Measurements from ENCODE around the gene COMMD4. TPM values are rescaled to one million over a fixed set of nuclear protein-coding genes. Genes with fewer than 3 reads are reported as not detected.
A peak's percentile ranks its signal among the peaks of the same experiment; 100 is the strongest.
"Not testable (repeated sequence)": the region's sequence is repeated elsewhere in the genome, so short reads cannot be mapped to it uniquely, and the experiment has no call there.

The COMMD4 gene
- total and polyA plus RNA-seq, 8 donors, result 38.5 to 183 (median 89.9) TPM

DNA sequence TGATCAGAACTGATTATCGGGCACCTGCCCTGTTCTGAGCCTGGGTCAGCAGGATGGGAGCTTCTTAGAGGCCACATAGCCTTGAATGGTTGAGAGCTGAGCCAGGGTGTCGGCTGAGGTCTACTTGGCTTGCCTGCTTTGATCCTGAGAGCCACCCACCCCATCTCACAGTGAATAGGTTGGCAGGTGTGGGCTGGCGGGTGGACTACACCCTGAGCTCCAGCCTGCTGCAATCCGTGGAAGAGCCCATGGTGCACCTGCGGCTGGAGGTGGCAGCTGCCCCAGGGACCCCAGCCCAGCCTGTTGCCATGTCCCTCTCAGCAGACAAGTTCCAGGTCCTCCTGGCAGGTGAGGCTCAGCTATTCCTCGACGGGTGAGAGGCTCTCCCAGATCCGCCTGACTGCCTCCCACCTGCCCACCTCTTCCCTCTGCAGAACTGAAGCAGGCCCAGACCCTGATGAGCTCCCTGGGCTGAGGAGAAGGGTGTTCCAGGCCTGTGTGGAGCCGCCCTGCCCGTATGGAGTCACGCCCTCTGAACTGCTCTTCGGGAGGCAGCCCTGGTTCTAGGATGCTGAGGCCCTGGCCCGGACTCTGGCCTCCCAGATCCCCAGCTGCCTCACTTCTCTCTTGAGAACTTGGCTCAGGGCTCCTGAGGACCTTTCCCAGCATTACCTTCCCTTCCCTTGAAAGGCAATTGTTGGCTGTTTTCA is 3.8 kb downstream of the COMMD4 start:
- TF ChIP-seq POLR2A (IDR thresholded peaks at IDR 0.05) (no peak), EP300 (IDR thresholded peaks at IDR 0.05) (no peak), POLR2AphosphoS5 (IDR thresholded peaks at IDR 0.05) (no peak)
- TF ChIP-seq, protein P1, sequence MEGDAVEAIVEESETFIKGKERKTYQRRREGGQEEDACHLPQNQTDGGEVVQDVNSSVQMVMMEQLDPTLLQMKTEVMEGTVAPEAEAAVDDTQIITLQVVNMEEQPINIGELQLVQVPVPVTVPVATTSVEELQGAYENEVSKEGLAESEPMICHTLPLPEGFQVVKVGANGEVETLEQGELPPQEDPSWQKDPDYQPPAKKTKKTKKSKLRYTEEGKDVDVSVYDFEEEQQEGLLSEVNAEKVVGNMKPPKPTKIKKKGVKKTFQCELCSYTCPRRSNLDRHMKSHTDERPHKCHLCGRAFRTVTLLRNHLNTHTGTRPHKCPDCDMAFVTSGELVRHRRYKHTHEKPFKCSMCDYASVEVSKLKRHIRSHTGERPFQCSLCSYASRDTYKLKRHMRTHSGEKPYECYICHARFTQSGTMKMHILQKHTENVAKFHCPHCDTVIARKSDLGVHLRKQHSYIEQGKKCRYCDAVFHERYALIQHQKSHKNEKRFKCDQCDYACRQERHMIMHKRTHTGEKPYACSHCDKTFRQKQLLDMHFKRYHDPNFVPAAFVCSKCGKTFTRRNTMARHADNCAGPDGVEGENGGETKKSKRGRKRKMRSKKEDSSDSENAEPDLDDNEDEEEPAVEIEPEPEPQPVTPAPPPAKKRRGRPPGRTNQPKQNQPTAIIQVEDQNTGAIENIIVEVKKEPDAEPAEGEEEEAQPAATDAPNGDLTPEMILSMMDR (IDR thresholded peaks at IDR 0.05), result no peak
- Histone ChIP-seq H3K27me3 (no peaks in the 10 kb centered on the region), H3K9me3 (no peaks in the 10 kb centered on the region), H3K4me1 (peaks cover 17 to 40% (median 25%) of the 10 kb centered on the region in 4 donors), H3K27ac (no peak overlapping the region), H3K4me3 (no peak overlapping the region), H3K36me3 (peaks cover 4 to 33% (median 29%) of the 10 kb centered on the region in 4 donors)
- intact Hi-C loops (cut with DNase I; ENCODE audit: low total_unique reads), result no loop called here
- no peak for DNase-seq
- WGBS, 5 donors, result 89 to 96% (median 92%) methylated on average over 10 to 13 of the region's 13 CpGs

DNA sequence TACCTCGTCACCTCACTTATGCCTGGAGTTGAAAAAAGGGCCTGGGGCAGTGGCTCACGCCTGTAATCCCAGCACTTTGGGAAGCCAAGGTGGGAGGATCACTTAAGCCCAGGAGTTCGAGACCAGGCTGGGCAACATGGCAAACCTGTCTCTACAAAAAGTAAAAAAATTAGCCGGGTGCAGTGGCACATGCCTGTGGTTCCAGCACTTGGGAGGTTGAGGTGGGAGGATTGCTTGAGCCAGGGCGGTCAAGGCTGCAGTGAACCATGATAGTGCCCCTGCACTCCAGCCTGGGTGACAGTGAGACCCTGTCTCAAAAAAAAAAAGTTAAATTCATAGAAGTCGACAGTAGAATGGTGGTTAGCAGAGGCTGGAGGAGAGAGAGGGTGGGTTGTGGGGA is 6.4 kb downstream of the COMMD4 start:
- H3K27me3 ChIP-seq, result no peaks in the 10 kb centered on the region
- intact Hi-C loops (cut with DNase I; ENCODE audit: low total_unique reads), result no loop called here
- peaks cover 4 to 33% (median 29%) of the 10 kb centered on the region in 4 donors for H3K36me3 ChIP-seq
- WGBS, 5 donors, result 81 to 91% (median 87%) methylated on average over 6 of the region's 6 CpGs
- H3K4me3 ChIP-seq, result no peak overlapping the region
- H3K27ac ChIP-seq, result no peak overlapping the region
- no peak for DNase-seq
- H3K4me1 ChIP-seq, result peaks cover 6 to 37% (median 18%) of the 10 kb centered on the region in 4 donors
- H3K9me3 ChIP-seq, result no peaks in the 10 kb centered on the region
- TF ChIP-seq EP300 (IDR thresholded peaks at IDR 0.05) (no peak), POLR2A (IDR thresholded peaks at IDR 0.05) (no peak), POLR2AphosphoS5 (IDR thresholded peaks at IDR 0.05) (no peak)
- TF ChIP-seq, protein P1 (IDR thresholded peaks at IDR 0.05), result no peak

DNA sequence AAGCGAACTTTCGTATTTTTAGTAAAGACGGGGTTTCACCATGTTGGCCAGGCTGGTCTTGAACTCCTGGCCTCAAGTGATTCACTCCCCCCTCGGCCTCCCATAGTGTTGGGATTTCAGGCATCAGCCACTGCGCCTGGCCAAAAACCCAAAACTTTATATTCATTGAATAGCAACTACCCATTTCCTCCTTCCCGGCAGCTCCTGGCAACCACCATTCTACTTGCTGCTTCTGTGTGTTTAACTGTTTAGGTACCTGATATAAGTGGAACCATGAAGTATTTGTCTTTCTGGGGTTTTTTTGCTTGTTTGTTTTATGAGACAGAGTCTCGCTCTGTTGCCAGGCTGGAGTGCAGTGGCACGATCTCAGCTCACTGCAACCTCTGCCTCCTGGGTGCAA is 8.1 kb downstream of the COMMD4 start:
- H3K4me3 ChIP-seq; intact Hi-C loops (cut with DNase I; ENCODE audit: low total_unique reads); H3K9me3 ChIP-seq; H3K27ac ChIP-seq: not testable (repeated sequence)
- Histone ChIP-seq H3K27me3 (peaks cover 0 to 10% (median 0%) of the 10 kb centered on the region in 3 donors), H3K4me1 (peaks cover 13 to 44% (median 29%) of the 10 kb centered on the region in 4 donors), H3K36me3 (peaks cover 4 to 26% (median 22%) of the 10 kb centered on the region in 4 donors)
- WGBS, 5 donors, result 16 to 45% (median 30%) methylated on average over 8 of the region's 8 CpGs
- peak in 1 of 2 donors; percentile 36 for DNase-seq

DNA sequence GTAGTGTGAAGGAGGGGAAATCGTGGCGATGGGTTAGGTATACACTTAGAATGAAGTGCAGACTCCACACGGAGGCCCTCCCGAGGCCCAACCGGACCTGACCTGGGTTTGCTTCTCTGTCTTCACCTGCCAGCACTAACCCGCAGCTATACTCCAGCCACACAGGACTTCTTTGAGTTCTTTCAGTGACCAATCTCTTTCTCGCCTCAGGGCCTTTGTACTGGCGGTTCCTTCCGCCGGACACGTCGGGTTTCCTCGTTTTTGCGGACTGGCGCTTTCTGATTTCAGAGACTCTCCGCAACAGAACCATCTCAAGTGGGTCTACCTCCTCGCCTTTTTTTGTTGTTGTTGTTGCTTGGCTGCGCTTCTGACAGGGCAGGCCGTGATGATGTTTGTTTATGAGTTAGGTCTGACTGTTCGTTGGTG is 10.9 kb downstream of the COMMD4 start, which contains the start of gene NEIL1:
Gene NEIL1 (plus strand): TSS at position 244 of the 426 bp plus-strand sequence. CDS start 1,867 bp downstream, outside the sequence.
- no peaks in the 10 kb centered on the region for H3K9me3 ChIP-seq
- 12 to 18% (median 16%) methylated on average over 19 to 20 of the region's 20 CpGs for WGBS, 5 donors
- intact Hi-C loops (cut with DNase I; ENCODE audit: low total_unique reads), result no loop called here
- peaks cover 19 to 63% (median 43%) of the 10 kb centered on the region in 4 donors for H3K4me1 ChIP-seq
- DNase-seq, result peak in 1 of 2 donors; percentile 42
- peak within 1 kb of the TSS; percentile 77 to 86 (median 80) for H3K27ac ChIP-seq
- H3K36me3 ChIP-seq, result peaks cover 0 to 2% (median 0%) of the 10 kb centered on the region in 4 donors
- TF ChIP-seq POLR2A (IDR thresholded peaks at IDR 0.05), result no peak
- TF ChIP-seq EP300 (IDR thresholded peaks at IDR 0.05), result no peak
- H3K4me3 ChIP-seq, result peak within 1 kb of the TSS; percentile 80 to 94 (median 86)
- peaks cover 0 to 10% (median 0%) of the 10 kb centered on the region in 3 donors for H3K27me3 ChIP-seq

DNA sequence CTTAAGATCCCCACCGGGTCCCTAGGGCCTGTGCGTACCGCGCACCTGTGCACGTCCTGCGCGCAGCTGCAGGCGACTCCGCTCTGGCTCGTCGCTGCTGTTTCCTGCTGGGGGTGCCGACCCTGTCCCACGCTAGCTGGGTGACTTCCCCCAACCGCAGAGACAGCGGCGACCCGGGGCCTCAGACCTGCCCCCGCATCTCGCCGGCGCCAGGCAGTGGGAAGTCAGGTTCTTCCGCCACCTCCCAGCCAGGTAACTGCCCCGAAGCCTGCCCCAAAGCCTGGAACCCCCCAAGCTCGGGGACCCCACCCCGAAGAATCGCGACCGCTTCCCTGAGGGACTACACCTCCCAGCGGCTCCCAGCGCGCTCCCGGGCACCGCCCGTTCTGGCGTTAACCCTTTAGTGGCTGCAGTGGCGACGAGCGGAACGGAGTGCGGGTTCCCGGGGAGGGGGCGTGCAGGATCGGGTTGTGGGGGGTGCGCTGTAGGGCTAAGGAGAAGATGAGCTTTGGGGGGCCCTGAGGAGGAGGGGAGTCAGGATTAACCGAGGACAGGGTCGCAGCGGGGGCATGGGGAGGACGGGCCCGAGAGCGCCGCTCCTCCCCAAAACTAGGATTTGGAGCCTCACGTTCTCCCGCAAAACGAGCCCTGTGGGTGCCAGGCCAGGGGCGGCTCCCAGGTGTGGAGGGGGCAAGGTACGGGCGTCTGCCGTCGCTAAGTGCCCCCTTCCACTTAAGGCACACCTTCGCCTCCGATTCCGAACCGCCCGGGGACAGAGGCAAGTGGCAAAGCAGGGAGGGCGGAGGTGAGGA is 11.6 kb downstream of the COMMD4 start:
- H3K27me3 ChIP-seq, result peaks cover 0 to 10% (median 0%) of the 10 kb centered on the region in 3 donors
- intact Hi-C loops (cut with DNase I; ENCODE audit: low total_unique reads), result no loop called here
- H3K27ac ChIP-seq, result peak overlapping the region; percentile 77 to 86 (median 80)
- H3K4me1 ChIP-seq, result peaks cover 19 to 63% (median 43%) of the 10 kb centered on the region in 4 donors
- no peak for TF ChIP-seq POLR2A (IDR thresholded peaks at IDR 0.05)
- TF ChIP-seq POLR2AphosphoS5 (IDR thresholded peaks at IDR 0.05), result peak in 1 of 3 donors; percentile 24
- H3K36me3 ChIP-seq, result peaks cover 0 to 6% (median 0%) of the 10 kb centered on the region in 4 donors
- peak; percentile 68 to 84 for DNase-seq
- 0 to 2% (median 1%) methylated on average over 21 to 65 of the region's 65 CpGs for WGBS, 5 donors
- no peaks in the 10 kb centered on the region for H3K9me3 ChIP-seq
- peak overlapping the region; percentile 80 to 94 (median 86) for H3K4me3 ChIP-seq

Data from stomach (tissue), 9 donors.